ENCODE results near the gene UQCC5. TPM values are rescaled to one million over a fixed set of nuclear protein-coding genes. Genes with fewer than 3 reads are reported as not detected.

The UQCC5 gene
- total RNA-seq, 2 donors from 2014 or later = 0.78 to 7.3 TPM

- Histone ChIP-seq H3K27ac (no peak overlapping the region), H3K27me3 (no peaks in the 10 kb centered on the region), H3K36me3 (replicated peaks in 1 of 2; ENCODE audit: insufficient read depth in 1 of 2, low read depth in 2 of 2) (peaks cover 4 to 20% of the 10 kb centered on the region in 2 donors), H3K4me1 (peaks cover 10% of the 10 kb centered on the region), H3K9me3 (no peaks in the 10 kb centered on the region), H3K4me3 (no peak overlapping the region)
- no peak for TF ChIP-seq CTCF (IDR thresholded peaks at IDR 0.05)
- TF ChIP-seq POLR2A (IDR thresholded peaks at IDR 0.05) = no peak
- 70 to 78% methylated on average over 4 of the region's 4 CpGs for WGBS, 2 donors
- intact Hi-C loops (cut with DNase I) = no loop called here
- ATAC-seq = no peak
- DNase-seq = no peak
These were observed 24.8 kb downstream of the UQCC5 start for GRCh38 chr3:52561028-52561747.

GRCh38 chr3:52563984-52564383, 27.6 kb downstream of the UQCC5 start:
- Histone ChIP-seq H3K36me3 (replicated peaks in 1 of 2; ENCODE audit: insufficient read depth in 1 of 2, low read depth in 2 of 2) (peaks cover 0 to 20% of the 10 kb centered on the region in 2 donors), H3K27me3 (no peaks in the 10 kb centered on the region), H3K9me3 (no peaks in the 10 kb centered on the region), H3K4me3 (no peak overlapping the region), H3K27ac (no peak overlapping the region), H3K4me1 (no peaks in the 10 kb centered on the region)
- TF ChIP-seq CTCF (IDR thresholded peaks at IDR 0.05) = no peak
- TF ChIP-seq POLR2A (IDR thresholded peaks at IDR 0.05) = no peak
- ATAC-seq = no peak
- intact Hi-C loops (cut with DNase I) = no loop called here
- 79 to 95% methylated on average over 2 of the region's 2 CpGs for WGBS, 2 donors
- DNase-seq = no peak

- 95 to 97% methylated on average over 2 of the region's 2 CpGs for WGBS, 2 donors
- Histone ChIP-seq H3K4me3 (no peak overlapping the region), H3K9me3 (no peaks in the 10 kb centered on the region), H3K36me3 (replicated peaks in 1 of 2; ENCODE audit: insufficient read depth in 1 of 2, low read depth in 2 of 2) (peaks cover 0 to 9% of the 10 kb centered on the region in 2 donors), H3K27ac (no peak overlapping the region), H3K4me1 (no peaks in the 10 kb centered on the region), H3K27me3 (no peaks in the 10 kb centered on the region)
- DNase-seq (no peak), ATAC-seq (no peak)
- TF ChIP-seq POLR2A (IDR thresholded peaks at IDR 0.05) (no peak), CTCF (IDR thresholded peaks at IDR 0.05) (no peak)
- intact Hi-C loops (cut with DNase I) = no loop called here
These were observed 31.7 kb downstream of the UQCC5 start for GRCh38 chr3:52568069-52568468.

- Histone ChIP-seq H3K27ac (no peak overlapping the region), H3K4me1 (no peaks in the 10 kb centered on the region), H3K27me3 (no peaks in the 10 kb centered on the region), H3K36me3 (replicated peaks in 1 of 2; ENCODE audit: insufficient read depth in 1 of 2, low read depth in 2 of 2) (peaks cover 0 to 3% of the 10 kb centered on the region in 2 donors), H3K4me3 (no peak overlapping the region), H3K9me3 (no peaks in the 10 kb centered on the region)
- ATAC-seq = no peak
- intact Hi-C loops (cut with DNase I) = no loop called here
- TF ChIP-seq CTCF (IDR thresholded peaks at IDR 0.05) = no peak
- 97% methylated on average over 4 of the region's 4 CpGs for WGBS, 2 donors
- DNase-seq = no peak
These were observed 33.7 kb downstream of the UQCC5 start for GRCh38 chr3:52570076-52570475.

GRCh38 chr3:52572221-52572620, 35.8 kb downstream of the UQCC5 start:
- Histone ChIP-seq H3K27ac (no peak overlapping the region), H3K9me3 (no peaks in the 10 kb centered on the region), H3K27me3 (no peaks in the 10 kb centered on the region), H3K4me3 (no peak overlapping the region), H3K36me3 (replicated peaks in 1 of 2; ENCODE audit: insufficient read depth in 1 of 2, low read depth in 2 of 2) (peaks cover 0 to 7% of the 10 kb centered on the region in 2 donors), H3K4me1 (no peaks in the 10 kb centered on the region)
- ATAC-seq (no peak), DNase-seq (no peak)
- WGBS, 2 donors = 69 to 83% methylated on average over 6 of the region's 6 CpGs
- TF ChIP-seq POLR2A (IDR thresholded peaks at IDR 0.05) = no peak
- no peak for TF ChIP-seq CTCF (IDR thresholded peaks at IDR 0.05)
- intact Hi-C loops (cut with DNase I) = no loop called here

Measured in body of pancreas (tissue), 4 donors.